Measurements from ENCODE around the gene ARL13B.
A peak's percentile ranks its signal among the peaks of the same experiment; 100 is the strongest.
"Not testable (repeated sequence)": the region's sequence is repeated elsewhere in the genome, so short reads cannot be mapped to it uniquely, and the experiment has no call there.

The ARL13B gene

GRCh38 chr3:93979850-93980676, at the start of gene ARL13B:
ARL13B (plus strand) TSS chr3:93980155; CDS start chr3:93980424, 269 bp downstream.
- POLR2A ChIA-PET: interaction anchor here (0.6 to 1.8 kb wide), 7 partner anchors 8 to 83 kb away, joined by 3 to 10 read pairs (median 3); partner anchors contain the start of genes DHFR2 and NSUN3
- peak; percentile 89 for DNase-seq (ENCODE audit: extremely low spot score)
- CTCF ChIA-PET: no interaction called here
- peak; percentile 61 for TF ChIP-seq L3MBTL2 (conservative IDR thresholded peaks at IDR 0.05)
- no peak for TF ChIP-seq FOXM1 (IDR thresholded peaks at IDR 0.05; ENCODE audit: borderline replicate concordance)

GRCh38 chr3:93931597-93932229, 48.2 kb upstream of the ARL13B start:
- ChIA-PET POLR2A (no interaction called here), CTCF (no interaction called here)
- DNase-seq (ENCODE audit: extremely low spot score): no peak
- no peak for TF ChIP-seq ELF4 (IDR thresholded peaks at IDR 0.05)

- POLR2A ChIA-PET: no interaction called here
- CTCF ChIA-PET: no interaction called here
- no peak for DNase-seq (ENCODE audit: extremely low spot score)
- TF ChIP-seq CTBP1 (IDR thresholded peaks at IDR 0.05; ENCODE audit: borderline replicate concordance): no peak
- no peak for TF ChIP-seq LEF1 (IDR thresholded peaks at IDR 0.05; ENCODE audit: borderline replicate concordance)
- TF ChIP-seq FOXM1 (IDR thresholded peaks at IDR 0.05; ENCODE audit: borderline replicate concordance): no peak
- no peak for TF ChIP-seq ELF4 (IDR thresholded peaks at IDR 0.05)
- no peak for TF ChIP-seq FOXA1 (IDR thresholded peaks at IDR 0.05)
- no peak for TF ChIP-seq ARNT (IDR thresholded peaks at IDR 0.05)
- no peak for TF ChIP-seq ZNF384 (IDR thresholded peaks at IDR 0.05)
- no peak for TF ChIP-seq HDGF (IDR thresholded peaks at IDR 0.05; ENCODE audit: borderline replicate concordance)
- TF ChIP-seq PKNOX1 (IDR thresholded peaks at IDR 0.05): no peak
- TF ChIP-seq TARDBP (IDR thresholded peaks at IDR 0.05): no peak
- no peak for TF ChIP-seq NFRKB (IDR thresholded peaks at IDR 0.05)
- no peak for TF ChIP-seq SUZ12 (IDR thresholded peaks at IDR 0.05)
- no peak for TF ChIP-seq SP1 (IDR thresholded peaks at IDR 0.05)
- no peak for TF ChIP-seq L3MBTL2 (conservative IDR thresholded peaks at IDR 0.05)
- no peak for TF ChIP-seq BHLHE40 (IDR thresholded peaks at IDR 0.05; ENCODE audit: borderline replicate concordance)
- TF ChIP-seq FOXK2 (IDR thresholded peaks at IDR 0.05): no peak
Observed at GRCh38 chr3:93934366-93935046, 45.4 kb upstream of the ARL13B start.

GRCh38 chr3:93936549-93936948, 43.4 kb upstream of the ARL13B start:
- ChIA-PET POLR2A (no interaction called here), CTCF (no interaction called here)
- TF ChIP-seq FOXK2 (IDR thresholded peaks at IDR 0.05) (no peak), ARNT (IDR thresholded peaks at IDR 0.05) (no peak), FOXM1 (IDR thresholded peaks at IDR 0.05; ENCODE audit: borderline replicate concordance) (no peak), BHLHE40 (IDR thresholded peaks at IDR 0.05; ENCODE audit: borderline replicate concordance) (no peak), ZNF384 (IDR thresholded peaks at IDR 0.05) (no peak), SUZ12 (IDR thresholded peaks at IDR 0.05) (no peak), TARDBP (IDR thresholded peaks at IDR 0.05) (no peak), HDGF (IDR thresholded peaks at IDR 0.05; ENCODE audit: borderline replicate concordance) (no peak), PKNOX1 (IDR thresholded peaks at IDR 0.05) (no peak), NFRKB (IDR thresholded peaks at IDR 0.05) (no peak)
- no peak for DNase-seq (ENCODE audit: extremely low spot score)

- DNase-seq (ENCODE audit: extremely low spot score); POLR2A ChIA-PET; CTCF ChIA-PET: not testable (repeated sequence)
Observed at GRCh38 chr3:93937485-93937884, 42.5 kb upstream of the ARL13B start.

- ChIA-PET POLR2A (interaction anchor here (1.5 kb wide), 1 partner anchor 113 kb away, joined by 3 read pairs; the partner anchor contains the start of genes DHFR2 and NSUN3), CTCF (interaction anchor here (0.5 kb wide), 1 partner anchor 55 kb away, joined by 4 read pairs; no protein-coding TSS in a partner anchor)
- DNase-seq (ENCODE audit: extremely low spot score): peak; percentile 13
Observed at GRCh38 chr3:93949958-93950357, 30.0 kb upstream of the ARL13B start.

GRCh38 chr3:93961026-93961425, 18.9 kb upstream of the ARL13B start:
- TF ChIP-seq L3MBTL2 (conservative IDR thresholded peaks at IDR 0.05): no peak
- no peak for TF ChIP-seq HDGF (IDR thresholded peaks at IDR 0.05; ENCODE audit: borderline replicate concordance)
- TF ChIP-seq PKNOX1 (IDR thresholded peaks at IDR 0.05): no peak
- no peak for TF ChIP-seq BHLHE40 (IDR thresholded peaks at IDR 0.05; ENCODE audit: borderline replicate concordance)
- no peak for TF ChIP-seq TARDBP (IDR thresholded peaks at IDR 0.05)
- no peak for TF ChIP-seq ARNT (IDR thresholded peaks at IDR 0.05)
- TF ChIP-seq CTBP1 (IDR thresholded peaks at IDR 0.05; ENCODE audit: borderline replicate concordance): no peak
- no peak for TF ChIP-seq SUZ12 (IDR thresholded peaks at IDR 0.05)
- no peak for TF ChIP-seq ELF4 (IDR thresholded peaks at IDR 0.05)
- no peak for TF ChIP-seq NFRKB (IDR thresholded peaks at IDR 0.05)
- TF ChIP-seq FOXM1 (IDR thresholded peaks at IDR 0.05; ENCODE audit: borderline replicate concordance): no peak
- TF ChIP-seq LEF1 (IDR thresholded peaks at IDR 0.05; ENCODE audit: borderline replicate concordance): no peak
- no peak for TF ChIP-seq FOXK2 (IDR thresholded peaks at IDR 0.05)
- TF ChIP-seq ZNF384 (IDR thresholded peaks at IDR 0.05): no peak
- TF ChIP-seq SP1 (IDR thresholded peaks at IDR 0.05): no peak
- TF ChIP-seq FOXA1 (IDR thresholded peaks at IDR 0.05): no peak
- POLR2A ChIA-PET: interaction anchor here (0.9 kb wide), 1 partner anchor 12 kb away, joined by 3 read pairs; the partner anchor contains the start of gene PROS1
- DNase-seq (ENCODE audit: extremely low spot score): no peak
- CTCF ChIA-PET: no interaction called here

Data from HEK293T (cell line).